Activated CD8-positive, alpha-beta memory T cell treated with anti-CD3 and anti-CD28 coated beads, Interleukin-2, amount 50 U/mL, for 1 hour (primary cell): Measurements from ENCODE around the gene RUNDC3A.
"Not testable (repeated sequence)": the region's sequence is repeated elsewhere in the genome, so short reads cannot be mapped to it uniquely, and the experiment has no call there.

Experiments
- DNase-seq: peaks from one replicate; pipeline ENCODE4 v3.0.0-alpha.2; 2020; ENCODE audit errors: extremely low read depth

Gene RUNDC3A

DNA sequence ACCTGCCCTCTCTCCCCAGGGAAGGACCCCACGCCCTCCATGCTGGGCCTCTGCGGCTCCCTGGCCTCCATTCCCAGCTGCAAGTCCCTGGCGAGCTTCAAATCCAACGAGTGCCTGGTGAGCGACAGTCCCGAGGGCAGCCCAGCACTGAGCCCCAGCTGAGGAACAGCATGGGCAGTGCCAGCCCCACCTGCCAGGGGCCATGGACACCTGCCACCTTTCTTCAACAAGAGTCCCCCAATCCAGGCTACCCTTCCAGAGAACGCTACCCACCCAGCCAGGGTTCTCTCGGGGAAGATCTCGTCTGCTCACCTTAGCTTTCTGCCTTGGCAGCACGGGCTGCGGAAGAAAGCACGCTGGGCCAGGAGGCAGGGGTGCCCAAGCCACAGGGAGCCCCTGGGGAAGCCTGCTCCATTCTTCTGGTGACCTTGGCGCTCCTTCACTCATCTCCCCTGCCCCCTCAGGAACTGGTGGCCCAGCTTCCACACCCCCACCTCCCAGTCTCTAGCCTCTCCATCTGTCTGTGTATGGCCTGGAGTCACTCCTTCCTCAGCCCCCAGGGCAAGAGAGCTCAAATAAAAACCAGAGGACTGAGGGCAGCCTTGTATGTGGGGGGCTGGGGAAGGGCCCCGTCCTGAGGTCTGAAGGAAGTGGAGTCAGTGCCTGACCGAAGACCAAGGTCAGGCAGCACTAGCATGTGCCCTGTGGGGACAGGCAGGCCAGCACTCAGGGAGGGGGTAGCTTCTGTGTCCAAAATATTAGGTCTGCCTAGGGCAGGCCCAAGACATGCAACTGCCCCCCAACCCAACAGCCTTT, 9.9 kb downstream of the RUNDC3A start:
- DNase-seq, result no peak

DNA sequence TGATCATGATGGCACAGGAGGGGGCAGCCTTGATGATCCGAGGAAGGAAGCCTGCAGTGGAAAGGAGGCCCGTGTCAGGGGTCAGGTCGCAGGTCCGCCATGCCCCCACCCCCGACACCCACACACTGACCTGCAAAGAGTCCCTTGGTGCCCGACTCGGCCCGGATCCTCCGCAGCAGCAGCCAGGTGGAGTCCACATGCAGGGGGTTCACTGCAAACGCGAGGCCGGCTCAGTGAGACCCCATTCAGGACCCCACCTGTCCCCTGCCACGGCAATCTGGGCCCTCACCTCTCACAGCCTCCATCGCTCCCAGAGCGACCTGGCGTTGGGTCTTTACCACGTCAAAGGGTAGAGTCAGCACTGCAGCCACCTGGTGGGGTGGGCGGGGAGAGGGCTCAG, 11.7 kb downstream of the RUNDC3A start:
- no peak for DNase-seq

- DNase-seq, result no peak
Measured at GRCh38 chr17:44321246-44322120, 13.1 kb downstream of the RUNDC3A start.

DNA sequence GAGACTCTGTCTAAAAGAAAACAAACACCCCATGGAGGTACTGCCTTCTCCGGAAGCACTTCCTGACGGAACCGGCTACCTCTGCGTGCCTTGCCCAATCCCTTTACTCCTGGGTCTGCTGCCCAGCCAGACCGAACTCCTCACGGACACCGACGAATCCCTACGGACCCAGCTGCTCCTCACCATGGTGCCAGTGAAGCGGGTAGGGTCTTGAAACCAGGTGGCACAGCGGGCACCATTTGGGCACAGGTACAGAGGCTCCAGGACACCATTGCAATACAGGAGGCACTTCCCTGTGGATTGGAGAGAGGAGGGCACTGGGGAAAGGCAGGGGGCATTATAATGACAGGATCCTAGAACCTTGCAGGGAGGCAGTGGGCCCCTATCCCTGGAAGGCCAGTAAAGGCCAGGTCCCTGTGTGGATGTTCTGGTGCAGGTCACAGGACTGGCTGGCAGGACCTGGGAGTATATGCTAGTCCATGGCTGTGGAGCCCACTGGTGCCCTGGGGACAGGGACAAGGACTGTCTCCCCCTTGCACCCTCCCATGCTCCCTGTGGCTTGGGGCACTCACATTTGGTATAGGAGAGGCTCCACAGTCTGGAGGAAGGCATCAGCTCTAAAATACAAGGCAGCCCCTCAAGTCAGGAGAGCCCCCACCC, 14.0 kb downstream of the RUNDC3A start:
- no peak for DNase-seq

GRCh38 chr17:44323359-44324091, 15.1 kb downstream of the RUNDC3A start:
- DNase-seq, result no peak

DNA sequence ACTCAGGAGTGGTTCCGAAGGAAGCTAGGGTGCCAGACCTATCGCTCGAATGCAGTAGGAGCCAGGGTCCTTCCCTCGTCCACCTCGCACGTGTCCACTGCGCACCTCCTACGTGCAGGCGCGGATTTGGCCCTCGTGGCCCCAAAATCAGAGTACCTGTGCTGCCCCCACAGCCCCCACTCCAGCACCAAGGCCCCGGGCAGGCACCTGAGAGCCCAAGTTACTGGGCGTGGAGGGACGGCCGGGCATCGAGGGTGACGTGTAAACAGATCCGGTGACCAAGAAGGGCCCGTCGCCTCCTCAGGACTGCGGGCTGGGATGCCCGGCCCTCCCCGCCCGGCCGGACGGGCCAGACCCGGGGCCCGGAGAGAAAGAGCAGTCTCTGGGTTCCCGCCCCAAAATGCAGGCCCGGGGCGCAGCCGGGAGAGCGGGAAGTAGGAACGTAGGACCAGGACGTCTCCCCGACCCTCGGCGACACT, 15.7 kb downstream of the RUNDC3A start:
- no peak for DNase-seq

- peak; percentile 65 for DNase-seq
Measured at GRCh38 chr17:44324571-44325275, 16.3 kb downstream of the RUNDC3A start, which contains the start of gene SLC25A39. TSS of gene SLC25A39 (minus strand) at chr17:44324823. CDS start at chr17:44323562, 1,261 bp downstream.

DNA sequence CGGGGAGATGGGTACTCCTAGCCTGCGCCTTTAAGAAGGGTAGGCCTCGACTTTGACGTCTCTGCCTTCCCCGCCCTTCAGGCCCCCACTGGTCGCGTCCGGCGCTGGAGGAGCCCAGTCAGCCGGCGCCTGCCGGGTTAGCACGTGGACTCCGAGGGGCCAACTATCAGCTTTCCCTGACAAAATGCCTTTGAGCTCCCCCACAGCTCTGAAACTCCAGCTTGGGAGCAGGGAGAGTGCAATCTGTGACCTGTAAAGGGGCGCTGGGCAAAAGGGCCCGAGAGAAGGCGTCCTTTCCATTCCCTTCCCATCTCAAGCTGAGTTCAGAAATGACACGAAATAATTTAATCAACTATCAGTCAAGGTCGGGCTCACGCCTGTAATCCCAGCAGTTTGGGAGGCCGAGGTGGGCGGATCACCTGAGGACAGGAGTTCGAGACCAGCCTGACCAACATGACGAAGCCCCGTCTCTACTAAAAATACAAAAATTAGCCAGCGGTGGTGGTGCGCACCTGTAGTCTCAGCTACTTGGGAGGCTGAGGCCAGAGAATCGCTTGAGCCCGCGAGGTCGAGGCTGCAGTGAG, 18.6 kb downstream of the RUNDC3A start:
- peak; percentile 80 for DNase-seq

DNA sequence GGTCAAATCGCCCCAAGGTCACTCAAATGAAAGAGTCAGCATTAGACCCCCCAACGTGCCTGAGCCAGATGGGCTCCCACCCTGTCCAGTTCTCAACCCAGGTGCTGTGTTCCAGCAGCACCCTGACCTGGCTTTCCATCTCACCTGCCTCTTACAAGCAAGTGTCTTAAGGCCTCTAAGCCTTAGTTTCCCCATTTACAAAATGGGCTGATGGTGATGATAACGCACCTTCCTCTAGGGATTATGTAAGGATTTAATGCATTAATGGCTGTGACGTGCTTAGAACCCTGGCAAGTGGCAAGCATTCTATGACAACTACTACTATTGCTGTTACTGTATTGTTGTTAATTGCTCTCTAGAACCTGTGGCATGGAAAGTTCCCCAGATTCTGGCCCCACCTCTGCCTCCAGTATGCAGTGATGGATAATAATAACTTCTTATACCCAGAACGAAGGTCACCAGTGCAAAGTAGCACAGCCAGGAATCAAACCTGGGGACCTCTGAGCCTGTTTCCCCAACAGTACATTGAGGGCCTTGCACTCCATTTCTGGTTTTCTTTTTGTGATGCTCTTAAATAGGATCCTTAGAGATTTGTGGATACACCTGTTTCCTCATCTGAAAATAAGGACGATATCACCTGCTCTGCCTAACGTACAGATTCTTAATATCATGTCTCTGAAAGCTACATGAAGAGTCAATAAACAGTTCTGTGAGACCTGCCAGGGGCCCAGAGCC, 19.5 kb downstream of the RUNDC3A start:
- no peak for DNase-seq

DNA sequence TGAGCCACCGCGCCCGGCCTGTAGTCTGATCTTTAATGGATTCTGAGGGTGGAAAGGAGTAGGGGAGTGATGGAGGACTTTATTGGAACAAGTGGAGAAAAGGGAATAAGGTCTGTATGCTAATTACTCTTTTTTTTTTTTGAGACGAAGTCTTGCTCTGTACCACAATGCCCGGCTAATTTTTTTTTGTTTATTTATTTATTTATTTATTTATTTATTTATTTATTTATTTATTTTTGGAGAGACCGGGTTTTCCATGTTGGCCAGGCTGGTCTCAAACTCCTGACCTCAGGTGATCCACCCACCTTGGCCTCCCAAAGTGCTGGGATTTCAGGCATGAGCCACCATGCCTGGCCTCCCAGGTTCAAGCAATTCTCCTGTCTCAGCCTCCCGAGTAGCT, 21.1 kb downstream of the RUNDC3A start:
- DNase-seq, result not testable (repeated sequence)

DNA sequence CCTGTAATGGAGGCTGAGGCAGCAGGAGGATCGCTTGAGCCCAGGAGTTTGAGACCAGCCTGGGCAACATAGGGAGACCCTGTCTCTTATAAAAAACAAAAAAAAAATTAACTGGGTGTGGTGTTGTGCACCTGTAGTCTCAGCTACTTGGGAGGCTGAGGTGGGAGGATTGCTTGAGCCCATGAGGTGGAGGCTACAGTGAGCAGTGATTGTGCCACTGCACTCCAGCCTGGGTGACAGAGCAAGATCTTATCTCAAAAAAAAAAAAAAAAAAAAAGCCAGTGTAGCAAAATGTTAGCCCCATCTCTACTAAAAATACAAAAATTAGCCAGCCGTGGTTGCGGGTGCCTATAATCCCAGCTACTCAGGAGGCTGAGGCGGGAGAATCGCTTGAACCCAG, 21.9 kb downstream of the RUNDC3A start:
- not testable (repeated sequence) for DNase-seq

DNA sequence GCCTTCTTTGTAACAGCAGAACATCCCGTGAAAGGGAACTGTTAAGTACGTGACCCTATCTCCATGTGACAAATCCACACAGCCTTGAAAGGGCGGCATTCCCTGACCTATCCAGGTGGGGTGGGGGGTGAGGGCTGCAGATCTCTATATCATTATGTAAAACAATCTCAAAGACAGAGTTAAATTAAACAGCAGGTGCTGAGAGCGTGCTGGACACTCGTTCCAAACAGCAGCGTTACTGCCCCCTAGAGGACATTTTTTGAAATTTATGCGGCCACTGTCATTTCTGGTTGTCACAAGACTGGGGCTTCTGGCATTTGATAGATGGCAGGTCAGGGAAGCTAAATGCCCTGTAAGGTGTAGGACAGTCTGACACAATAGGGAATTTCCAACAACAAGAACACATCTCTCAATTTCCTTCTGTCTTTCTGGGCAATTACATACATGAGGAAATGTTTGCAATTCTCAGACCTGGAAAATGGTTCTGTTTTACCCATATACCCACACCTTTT, 22.9 kb downstream of the RUNDC3A start:
- DNase-seq, result no peak

DNA sequence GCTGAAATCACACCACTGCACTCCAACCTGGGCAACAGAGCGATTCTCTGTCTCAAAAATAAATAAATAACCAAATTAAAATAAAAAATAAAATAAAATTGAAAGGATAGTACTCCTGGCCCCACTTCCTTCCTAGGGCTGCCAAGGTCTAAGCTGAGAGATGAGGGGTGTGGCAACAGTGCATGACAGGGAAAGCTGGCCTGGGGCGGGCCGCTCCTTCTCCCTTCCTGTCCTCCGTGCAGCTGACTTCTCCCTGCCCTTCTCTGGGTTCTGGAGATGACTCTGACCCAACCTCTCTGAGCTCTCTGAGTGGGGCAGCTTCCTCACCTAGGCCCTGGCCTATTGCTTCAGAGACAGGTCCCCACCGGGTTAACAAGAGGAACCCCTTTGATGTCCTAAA, 25.0 kb downstream of the RUNDC3A start:
- no peak for DNase-seq

DNA sequence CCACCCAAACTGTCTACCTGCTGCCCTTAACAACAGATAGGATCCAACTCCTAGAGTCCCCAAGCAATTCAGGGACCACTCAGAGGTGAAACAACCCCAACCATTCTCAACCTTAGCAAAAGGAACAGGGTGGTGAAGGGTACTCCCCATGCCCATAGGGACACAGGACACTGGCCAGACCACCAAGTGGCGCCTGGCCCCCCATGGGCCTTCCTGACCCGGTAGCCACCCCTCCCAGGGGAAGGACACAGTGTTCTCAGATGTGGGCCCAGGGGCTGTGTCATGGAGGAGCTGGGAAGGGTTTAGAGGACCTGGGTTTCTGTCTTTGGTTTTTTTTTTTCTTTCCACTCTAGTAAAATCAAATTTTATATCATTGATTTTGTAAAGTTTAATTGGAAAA, 25.9 kb downstream of the RUNDC3A start:
- no peak for DNase-seq

DNA sequence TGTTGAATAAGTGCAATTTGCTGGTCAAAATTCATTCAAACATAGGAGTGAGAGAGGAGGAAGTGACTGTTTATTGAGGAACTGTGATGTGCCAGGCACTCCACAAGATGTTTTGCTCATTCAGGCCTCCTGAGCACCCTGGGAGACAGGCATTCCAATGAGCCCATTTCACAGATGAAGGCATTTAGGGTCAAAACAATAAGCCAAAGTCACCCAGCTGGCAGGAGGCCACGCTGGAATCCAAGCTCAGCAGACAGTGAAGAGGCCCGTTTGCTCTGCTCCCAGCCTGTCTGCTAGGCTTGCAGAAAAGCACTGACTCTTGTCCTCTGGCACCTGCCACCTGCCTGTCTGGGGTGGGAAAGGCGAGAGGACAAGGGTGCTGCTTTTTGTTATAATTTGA, 26.3 kb downstream of the RUNDC3A start:
- DNase-seq, result no peak

- no peak for DNase-seq
Measured at GRCh38 chr17:44335564-44335963, 27.2 kb downstream of the RUNDC3A start.

DNA sequence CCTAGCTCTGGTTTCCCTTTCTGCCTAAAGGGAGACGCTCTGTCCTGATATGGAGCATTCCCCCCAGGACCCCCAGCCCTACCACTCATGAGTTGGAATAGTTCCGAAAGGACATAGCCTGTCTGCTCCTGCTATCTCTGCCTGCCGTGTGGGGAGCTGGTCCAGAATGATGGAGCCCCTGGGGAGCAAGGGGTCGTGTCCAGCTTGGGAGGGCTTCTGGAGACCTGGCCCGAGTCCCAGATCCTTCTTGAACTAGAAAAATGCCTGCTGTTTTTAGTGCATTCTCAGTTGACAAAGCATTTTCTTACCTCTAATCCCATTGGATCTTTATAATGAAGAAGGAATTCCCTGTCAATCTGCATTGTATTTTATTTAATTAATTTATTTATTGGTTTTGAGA, 27.6 kb downstream of the RUNDC3A start:
- DNase-seq, result no peak

GRCh38 chr17:44338702-44339101, 30.3 kb downstream of the RUNDC3A start:
- DNase-seq, result no peak

DNA sequence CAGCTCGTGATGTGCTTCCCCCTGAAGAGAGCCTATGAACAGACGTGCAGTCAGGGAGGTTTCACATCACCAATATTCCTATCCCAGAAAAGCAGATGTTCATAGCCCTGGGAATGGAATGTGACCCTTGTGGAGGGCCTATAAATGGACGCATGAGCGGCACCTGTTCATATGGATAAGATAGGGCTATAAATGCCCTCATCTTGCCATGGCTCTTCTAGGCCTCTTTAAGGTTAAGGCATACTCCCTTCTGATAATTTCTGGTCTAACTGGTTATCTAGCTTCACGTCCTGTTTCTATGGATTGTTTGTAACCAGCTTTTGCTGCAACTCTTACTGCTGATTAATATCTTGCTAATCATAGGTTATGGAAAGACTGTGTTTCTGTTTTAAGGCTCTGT, 32.2 kb downstream of the RUNDC3A start:
- not testable (repeated sequence) for DNase-seq
